Ectodermal cell (in vitro differentiated cells): Measurements from ENCODE around the gene SLC25A23.

Experiments used
- H3K27ac ChIP-seq: 2 replicates; pipeline ENCODE4 v1.7.0; 2013; ENCODE audit warnings: mild to moderate bottlenecking, low read depth, low read length; ENCODE audit not compliant: insufficient read depth, poor library complexity, severe bottlenecking
- H3K27me3 ChIP-seq: 2 replicates; pipeline ENCODE4 v1.7.0; 2013; ENCODE audit warnings: mild to moderate bottlenecking, low read length; ENCODE audit not compliant: insufficient read depth, control insufficient read depth, poor library complexity, severe bottlenecking
- H3K36me3 ChIP-seq: one replicate; pipeline ENCODE4 v1.7.0; 2013; ENCODE audit warnings: low read length; ENCODE audit not compliant: control insufficient read depth, insufficient read depth
- H3K4me1 ChIP-seq: one replicate; pipeline ENCODE4 v1.7.0; 2013; ENCODE audit warnings: low read length; ENCODE audit not compliant: control insufficient read depth, insufficient read depth
- H3K4me3 ChIP-seq: 2 replicates; pipeline ENCODE4 v1.7.0; 2013; ENCODE audit warnings: low read depth, low read length, control low read depth; ENCODE audit not compliant: insufficient read depth
- H3K9me3 ChIP-seq: 2 replicates; pipeline ENCODE4 v1.7.0; 2013; ENCODE audit warnings: mild to moderate bottlenecking, low read length, moderate library complexity; ENCODE audit not compliant: control insufficient read depth
- WGBS, 2 experiments: methylation state at CpG; one replicate each; pipeline ENCODE4 v1.1.7; 2013; ENCODE audit warnings: missing lambda C conversion rate in 2 of 2; 5-methylcytosine and 5-hydroxymethylcytosine counted together

SLC25A23 gene

GRCh38 chr19:6480848-6481415, 21.3 kb upstream of the SLC25A23 start:
- no peaks in the 10 kb centered on the region for H3K36me3 ChIP-seq
- H3K4me1 ChIP-seq = no peaks in the 10 kb centered on the region
- H3K4me3 ChIP-seq = no peak overlapping the region
- H3K27me3 ChIP-seq = peaks cover 14% of the 10 kb centered on the region
- H3K9me3 ChIP-seq = no peaks in the 10 kb centered on the region
- 86 to 92% methylated on average over 10 of the region's 10 CpGs for WGBS, 2 experiments
- no peak overlapping the region for H3K27ac ChIP-seq

DNA sequence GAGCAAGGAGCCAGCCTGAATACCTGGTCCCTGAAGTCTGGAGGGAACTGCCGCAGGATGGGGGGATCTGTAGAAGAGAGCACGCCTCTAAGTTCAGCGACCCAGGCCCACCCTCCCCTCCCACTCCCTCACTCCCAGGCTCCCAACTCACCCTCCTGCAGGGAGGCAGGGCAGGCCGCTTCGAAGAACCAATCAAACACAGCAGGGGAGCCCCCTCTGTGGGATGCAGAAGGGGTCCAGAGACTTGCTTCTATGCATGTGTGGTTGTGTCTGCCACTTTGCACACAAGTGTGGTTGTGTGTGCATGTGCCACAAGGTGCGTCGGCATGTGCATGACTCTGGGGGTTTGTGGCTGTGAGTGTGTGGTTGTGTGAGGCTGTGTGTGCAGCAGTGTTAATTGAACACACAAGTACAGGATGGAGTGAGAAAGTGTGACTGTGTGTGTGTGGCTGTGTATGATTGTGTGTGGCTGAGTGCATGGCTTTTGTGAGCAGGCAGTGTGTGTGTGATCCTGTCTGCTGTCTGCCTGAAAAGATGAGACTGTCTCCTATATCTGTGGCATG, 20.3 kb upstream of the SLC25A23 start:
- Histone ChIP-seq H3K4me3 (no peak overlapping the region), H3K36me3 (no peaks in the 10 kb centered on the region), H3K9me3 (no peaks in the 10 kb centered on the region), H3K27me3 (peaks cover 24% of the 10 kb centered on the region), H3K27ac (no peak overlapping the region), H3K4me1 (no peaks in the 10 kb centered on the region)
- 54 to 55% methylated on average over 6 to 7 of the region's 7 CpGs for WGBS, 2 experiments

DNA sequence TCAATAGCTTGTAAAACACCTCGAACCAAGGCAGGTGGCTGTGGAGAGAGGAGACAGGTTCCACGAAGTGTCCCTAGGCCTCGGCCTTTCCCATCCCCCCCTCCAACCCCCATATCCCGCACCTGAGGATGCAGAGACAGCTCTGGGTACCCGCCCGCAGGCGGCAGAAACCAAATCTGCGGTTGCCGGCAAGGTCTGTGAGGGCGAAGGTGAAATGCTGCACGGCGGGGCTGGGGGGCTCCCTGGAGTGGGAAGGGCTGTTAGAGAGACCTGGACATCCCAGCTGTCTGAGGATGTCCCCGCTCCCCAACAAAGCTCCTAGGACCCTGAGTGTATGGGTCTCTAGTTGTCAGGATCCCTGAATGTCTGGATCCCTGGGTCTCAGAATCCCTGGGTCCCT, 19.2 kb upstream of the SLC25A23 start:
- Histone ChIP-seq H3K36me3 (no peaks in the 10 kb centered on the region), H3K4me1 (no peaks in the 10 kb centered on the region), H3K4me3 (no peak overlapping the region), H3K27ac (no peak overlapping the region), H3K27me3 (peaks cover 33% of the 10 kb centered on the region), H3K9me3 (no peaks in the 10 kb centered on the region)
- WGBS, 2 experiments = 93% methylated on average over 13 of the region's 13 CpGs

GRCh38 chr19:6476896-6477431, 17.4 kb upstream of the SLC25A23 start:
- WGBS, 2 experiments = 25 to 26% methylated on average over 29 of the region's 29 CpGs
- no peak overlapping the region for H3K27ac ChIP-seq
- no peaks in the 10 kb centered on the region for H3K36me3 ChIP-seq
- peaks cover 33% of the 10 kb centered on the region for H3K27me3 ChIP-seq
- H3K4me3 ChIP-seq = peak overlapping the region; percentile 28
- no peaks in the 10 kb centered on the region for H3K4me1 ChIP-seq
- no peaks in the 10 kb centered on the region for H3K9me3 ChIP-seq

DNA sequence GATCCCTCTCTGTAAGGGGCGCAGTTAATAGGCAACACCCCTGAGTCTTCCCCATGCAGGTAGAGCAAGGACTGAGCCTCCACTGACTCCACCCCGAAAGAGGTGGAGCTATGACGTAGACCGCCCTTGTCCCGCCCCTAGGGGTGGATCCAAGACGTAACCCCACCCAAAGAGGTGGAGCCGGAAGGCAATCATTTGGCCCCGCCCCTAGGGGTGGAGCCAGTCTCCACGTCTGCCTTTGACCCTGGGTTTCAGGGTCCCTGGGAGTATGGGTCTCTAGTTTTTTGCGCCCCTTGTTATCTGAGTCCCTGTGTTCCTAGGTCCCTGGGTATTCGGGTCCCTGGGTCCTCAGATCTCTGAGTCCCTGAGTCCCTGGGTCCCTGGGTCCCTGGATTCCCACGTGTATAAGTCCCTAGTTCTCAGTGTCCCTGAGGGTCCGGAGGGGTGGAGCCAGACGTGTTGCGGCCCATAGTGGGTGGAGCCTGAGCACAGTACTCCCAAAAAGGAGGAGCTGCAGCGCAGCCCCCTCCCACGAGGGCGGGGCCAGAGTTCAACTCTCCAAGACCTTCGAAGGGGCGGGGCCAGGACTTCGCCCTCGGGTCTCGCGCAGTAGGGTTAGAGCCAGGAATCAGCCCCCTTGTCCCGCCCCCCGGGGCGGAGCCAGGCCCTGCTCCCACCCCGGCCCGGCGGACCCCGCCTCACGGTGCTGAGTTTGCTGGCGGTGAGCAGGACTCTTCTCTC, 16.7 kb upstream of the SLC25A23 start:
- Histone ChIP-seq H3K27ac (no peak overlapping the region), H3K4me3 (peak overlapping the region; percentile 28), H3K4me1 (no peaks in the 10 kb centered on the region), H3K36me3 (no peaks in the 10 kb centered on the region), H3K9me3 (no peaks in the 10 kb centered on the region), H3K27me3 (peaks cover 33% of the 10 kb centered on the region)
- WGBS, 2 experiments = 2 to 3% methylated on average over 33 of the region's 33 CpGs

DNA sequence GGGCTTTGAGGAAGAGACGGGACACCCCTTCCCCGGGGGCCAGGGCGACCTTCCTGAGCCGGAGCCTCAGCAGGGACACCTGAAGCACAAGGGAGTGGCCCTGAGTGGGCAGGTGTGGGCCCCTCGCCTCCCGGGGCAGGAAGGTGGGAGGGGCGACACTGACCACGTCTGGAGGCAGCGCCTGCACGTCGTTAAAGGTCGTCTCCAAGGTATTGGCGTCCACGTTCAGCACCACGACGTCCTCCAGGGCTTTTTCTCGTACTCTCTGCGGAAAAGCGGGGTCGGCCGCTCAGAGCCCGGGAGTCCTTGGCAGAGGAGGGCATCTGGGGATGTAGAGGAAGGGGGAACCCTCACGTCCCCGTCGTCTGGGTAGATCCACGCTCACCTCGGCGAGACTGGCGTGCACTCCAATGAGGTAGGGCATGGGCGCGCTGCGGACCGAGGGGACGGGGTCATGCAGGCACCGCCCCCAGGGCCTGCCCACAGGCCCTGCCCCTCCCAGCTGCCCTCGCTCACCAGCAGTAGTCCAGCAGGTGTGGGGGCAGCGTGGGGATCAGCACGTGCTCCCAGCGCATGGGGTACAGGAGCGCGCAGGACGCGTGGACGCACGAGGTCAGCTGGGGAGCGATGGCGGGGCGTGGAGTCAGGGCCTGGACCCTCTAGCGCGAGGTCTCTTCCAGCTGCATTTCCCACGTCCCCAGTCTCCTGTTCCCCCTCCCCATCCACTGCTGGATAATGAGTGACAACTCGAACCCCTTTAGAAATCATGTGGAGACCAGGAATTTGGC, 15.9 kb upstream of the SLC25A23 start:
- 6 to 8% methylated on average over 52 of the region's 52 CpGs for WGBS, 2 experiments
- H3K36me3 ChIP-seq = no peaks in the 10 kb centered on the region
- H3K27me3 ChIP-seq = peaks cover 33% of the 10 kb centered on the region
- peak overlapping the region; percentile 22 for H3K4me3 ChIP-seq
- no peaks in the 10 kb centered on the region for H3K4me1 ChIP-seq
- H3K27ac ChIP-seq = no peak overlapping the region
- H3K9me3 ChIP-seq = no peaks in the 10 kb centered on the region

DNA sequence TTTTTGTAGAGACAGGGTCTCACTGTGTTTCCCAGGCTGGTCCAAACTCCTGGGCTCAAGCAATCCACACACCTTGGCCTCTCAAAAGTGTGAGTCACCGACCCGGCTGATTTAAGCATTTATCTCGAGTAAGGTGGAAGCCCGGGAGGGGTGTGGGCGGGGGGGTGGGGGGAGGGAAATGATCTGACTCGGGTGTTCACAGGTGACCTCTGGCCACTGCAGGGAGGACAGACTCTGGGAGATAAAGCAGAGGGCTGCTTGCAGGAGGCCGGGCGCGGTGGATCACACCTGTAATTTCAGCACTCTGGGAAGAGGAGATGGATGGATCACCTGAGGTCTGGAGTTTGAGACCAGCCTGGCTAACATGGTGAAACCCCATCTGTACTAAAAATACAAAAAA, 14.1 kb upstream of the SLC25A23 start:
- Histone ChIP-seq H3K4me3 (no peak overlapping the region), H3K27ac (no peak overlapping the region), H3K4me1 (no peaks in the 10 kb centered on the region), H3K36me3 (no peaks in the 10 kb centered on the region), H3K27me3 (peaks cover 33% of the 10 kb centered on the region), H3K9me3 (no peaks in the 10 kb centered on the region)
- 76 to 88% methylated on average over 9 of the region's 9 CpGs for WGBS, 2 experiments

GRCh38 chr19:6472713-6473112, 13.1 kb upstream of the SLC25A23 start:
- WGBS, 2 experiments = 77 to 87% methylated on average over 4 of the region's 4 CpGs
- Histone ChIP-seq H3K4me3 (no peak overlapping the region), H3K4me1 (no peaks in the 10 kb centered on the region), H3K9me3 (no peaks in the 10 kb centered on the region), H3K36me3 (no peaks in the 10 kb centered on the region), H3K27me3 (peaks cover 33% of the 10 kb centered on the region), H3K27ac (no peak overlapping the region)

DNA sequence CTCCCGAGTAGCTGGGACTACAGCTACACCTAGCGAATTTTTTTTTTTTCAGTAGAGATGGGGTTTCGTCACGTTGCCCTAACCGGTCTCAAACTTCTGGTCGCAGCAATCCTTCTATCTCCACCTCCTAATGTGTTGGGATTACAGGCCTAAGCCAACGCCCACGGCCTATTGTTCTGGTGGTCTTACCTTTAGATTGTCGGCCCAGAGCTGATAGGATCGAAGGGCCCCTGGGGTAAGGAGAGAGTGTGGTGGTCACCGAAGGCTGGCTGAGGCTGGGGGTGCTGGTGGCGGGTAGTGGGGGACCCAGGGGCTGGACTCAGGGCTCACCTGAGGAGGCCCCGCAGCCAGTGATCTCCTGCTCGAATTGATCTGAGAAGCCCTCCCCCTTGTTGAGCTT, 11.5 kb upstream of the SLC25A23 start:
- no peak overlapping the region for H3K27ac ChIP-seq
- no peaks in the 10 kb centered on the region for H3K36me3 ChIP-seq
- H3K27me3 ChIP-seq = peaks cover 24% of the 10 kb centered on the region
- 84 to 86% methylated on average over 14 of the region's 14 CpGs for WGBS, 2 experiments
- no peak overlapping the region for H3K4me3 ChIP-seq
- H3K9me3 ChIP-seq = no peaks in the 10 kb centered on the region
- no peaks in the 10 kb centered on the region for H3K4me1 ChIP-seq

DNA sequence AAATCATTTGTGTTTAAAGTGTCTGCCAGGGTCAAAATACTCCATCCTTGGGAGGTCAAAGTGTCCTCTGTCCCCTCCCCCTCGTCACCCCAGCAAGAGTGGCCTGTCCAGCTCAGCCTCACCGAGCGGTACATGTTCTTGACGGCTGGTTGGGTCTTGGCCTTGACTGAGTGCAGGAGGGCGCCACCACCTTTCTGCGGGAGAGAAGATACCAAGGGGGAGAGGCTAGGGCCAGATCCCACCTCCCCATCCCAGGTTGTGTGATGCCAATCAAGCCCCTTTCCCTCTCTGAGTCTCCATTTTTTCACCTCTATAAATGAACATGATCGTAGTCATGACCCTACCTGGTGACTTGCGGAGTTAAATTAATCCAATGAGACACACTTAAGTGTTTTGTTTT, 10.6 kb upstream of the SLC25A23 start:
- H3K4me1 ChIP-seq = no peaks in the 10 kb centered on the region
- H3K9me3 ChIP-seq = no peaks in the 10 kb centered on the region
- H3K27me3 ChIP-seq = peaks cover 24% of the 10 kb centered on the region
- H3K36me3 ChIP-seq = no peaks in the 10 kb centered on the region
- 86 to 91% methylated on average over 8 of the region's 8 CpGs for WGBS, 2 experiments
- H3K27ac ChIP-seq = no peak overlapping the region
- no peak overlapping the region for H3K4me3 ChIP-seq
